ENCODE data around the gene RBSN.

RBSN gene

DNA sequence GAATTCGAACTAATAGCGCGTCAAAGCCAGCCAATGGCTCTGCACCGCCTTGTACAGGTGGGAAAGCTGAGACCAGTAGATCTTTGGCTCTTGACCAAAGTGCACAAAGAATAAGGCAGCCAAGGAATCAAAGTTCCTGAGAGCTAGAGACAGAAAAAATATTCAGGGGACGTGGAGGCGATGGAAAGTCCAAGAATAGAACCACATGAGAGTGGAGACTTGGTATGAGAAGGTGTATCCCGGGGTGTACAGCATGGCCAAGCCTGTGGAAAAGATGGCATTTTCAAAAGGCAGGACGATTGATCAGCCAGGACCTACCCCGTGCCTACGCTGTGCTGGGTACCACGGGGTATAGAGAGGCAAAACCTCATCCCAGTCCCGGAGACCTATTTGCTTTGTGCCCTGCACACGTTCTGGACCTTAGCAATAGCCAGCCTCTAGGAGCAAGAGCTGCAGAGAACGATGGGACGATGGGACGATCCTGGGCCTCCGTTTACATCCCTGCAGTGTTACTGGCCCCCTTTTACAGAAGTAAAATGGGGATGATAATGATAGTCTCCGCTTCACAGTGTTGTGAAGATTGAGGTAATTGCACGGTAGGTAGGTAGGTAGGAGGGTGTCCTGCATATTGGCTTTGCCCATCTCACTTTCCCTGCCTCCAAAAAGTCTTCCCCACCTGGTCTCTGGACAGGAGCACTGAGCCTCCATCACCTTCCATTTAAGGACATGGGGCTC lies 583 bp upstream of the RBSN start:
- DNase-seq, result peak in 1 of 2 donors; percentile 44

GRCh38 chr3:15097891-15098290 lies 1.1 kb downstream of the RBSN start:
- DNase-seq, result no peak

GRCh38 chr3:15096046-15096445 lies 2.9 kb downstream of the RBSN start:
- DNase-seq, result no peak

DNA sequence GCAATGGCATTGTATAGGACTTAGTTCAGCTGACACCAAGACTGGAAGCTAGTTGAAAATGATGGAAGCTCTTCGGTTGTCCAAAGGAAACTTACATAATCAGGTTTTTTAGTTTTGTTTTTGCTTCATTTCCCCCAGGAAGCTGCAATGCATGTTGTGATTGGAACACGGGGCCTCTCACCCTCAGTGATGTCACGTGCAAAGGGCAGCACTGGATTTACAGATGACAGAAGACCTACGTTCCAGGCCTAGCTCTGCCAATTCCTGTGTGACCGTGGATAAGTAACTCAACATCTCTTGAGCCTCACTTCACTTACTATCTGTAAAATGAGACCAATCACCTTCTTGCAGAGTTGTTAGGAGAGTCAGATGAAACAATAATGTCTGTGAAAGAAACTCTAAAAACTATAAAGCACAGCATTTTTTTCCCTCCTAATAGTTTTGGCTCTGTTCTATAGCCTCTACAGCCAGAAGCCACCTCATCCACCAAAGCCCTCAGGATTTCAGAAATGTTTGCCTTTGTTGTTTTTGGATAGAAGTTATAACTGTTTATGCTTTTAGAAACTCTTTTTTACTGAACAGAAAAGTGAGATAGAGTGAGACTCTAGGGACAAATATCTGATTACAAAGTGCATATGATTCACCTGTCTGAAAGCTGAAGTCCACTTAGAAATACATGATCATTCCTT lies 4.6 kb downstream of the RBSN start:
- DNase-seq, result no peak

DNA sequence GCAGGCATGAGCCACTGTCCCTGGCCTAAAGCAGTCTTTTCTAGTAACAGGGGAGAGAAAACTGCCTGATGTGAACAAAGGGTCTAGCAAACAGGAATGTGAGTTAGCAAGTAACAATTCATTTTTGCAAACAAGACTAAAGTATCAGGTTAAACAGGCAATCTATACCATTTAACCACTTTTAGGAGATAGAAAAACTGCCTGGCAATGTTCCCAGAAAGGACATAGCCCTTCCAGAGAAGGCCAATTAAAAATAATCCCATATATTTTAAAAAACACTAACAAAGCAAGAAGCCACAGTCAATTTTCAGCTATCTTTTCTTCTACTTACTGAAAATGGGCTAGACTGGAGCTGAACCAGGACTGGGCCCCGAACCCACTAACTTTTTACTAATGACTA lies 6.3 kb downstream of the RBSN start:
- no peak for DNase-seq

- no peak for DNase-seq
Measured at GRCh38 chr3:15091575-15091974, 7.4 kb downstream of the RBSN start.

GRCh38 chr3:15089201-15089600 lies 9.7 kb downstream of the RBSN start:
- no peak for DNase-seq

DNA sequence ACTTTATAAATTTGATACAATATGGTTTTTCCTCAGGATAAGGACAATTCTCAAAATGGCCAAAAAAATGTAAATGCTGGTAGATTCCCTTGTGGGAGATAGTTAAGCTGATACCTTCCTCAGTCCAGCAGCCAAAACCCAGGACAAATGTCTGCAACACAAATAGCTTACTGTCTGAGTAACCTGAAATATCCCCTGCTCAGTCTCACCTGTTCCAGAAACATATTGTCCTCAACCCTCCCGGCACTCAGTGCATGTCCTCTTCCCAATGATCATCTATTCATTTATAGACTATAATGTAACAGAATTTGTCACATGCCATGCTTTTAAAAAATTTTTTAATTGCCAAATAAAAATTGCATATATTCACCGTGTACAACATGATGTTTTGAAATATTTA lies 12.2 kb downstream of the RBSN start:
- no peak for DNase-seq

DNA sequence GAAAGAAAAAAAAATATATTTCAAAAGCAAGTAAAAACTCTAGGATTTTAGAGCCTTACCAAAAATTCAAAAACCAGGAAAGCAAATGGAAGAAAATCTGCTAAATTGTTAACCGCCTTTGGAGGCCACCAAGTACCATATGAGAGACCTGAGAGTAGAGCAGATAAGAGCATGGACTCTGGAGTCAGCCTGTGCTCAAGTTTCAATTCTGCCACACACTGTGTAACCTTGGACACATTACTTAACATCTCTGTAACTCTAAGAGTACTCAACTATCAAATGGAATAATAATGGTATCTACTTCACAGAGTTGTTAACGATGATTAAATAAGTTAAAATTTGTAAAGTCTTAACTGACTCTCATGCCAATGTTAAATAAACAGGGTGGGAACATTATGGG lies 12.7 kb downstream of the RBSN start:
- no peak for DNase-seq

- no peak for DNase-seq
Measured at GRCh38 chr3:15083252-15083651, 15.7 kb downstream of the RBSN start.

GRCh38 chr3:15081960-15082664 lies 16.8 kb downstream of the RBSN start:
- no peak for DNase-seq

DNA sequence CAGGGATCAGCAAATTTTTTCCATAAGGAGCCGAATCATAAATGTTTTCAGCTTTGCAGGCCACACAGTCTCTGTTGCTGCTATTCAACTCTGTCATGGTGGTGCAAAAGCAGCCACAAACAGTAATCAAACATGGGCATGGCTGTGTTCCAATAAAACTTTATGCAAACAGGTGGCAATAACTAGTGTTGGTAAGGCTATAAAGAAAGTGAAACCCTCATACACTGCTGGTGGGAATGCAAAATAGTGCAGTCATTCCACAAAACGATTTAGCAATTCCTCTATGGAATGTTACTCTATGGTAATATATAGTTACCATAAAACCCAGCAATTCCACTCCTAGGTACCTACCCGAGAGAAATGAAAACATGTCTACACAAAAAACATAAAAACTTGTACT lies 19.9 kb downstream of the RBSN start:
- no peak for DNase-seq

DNA sequence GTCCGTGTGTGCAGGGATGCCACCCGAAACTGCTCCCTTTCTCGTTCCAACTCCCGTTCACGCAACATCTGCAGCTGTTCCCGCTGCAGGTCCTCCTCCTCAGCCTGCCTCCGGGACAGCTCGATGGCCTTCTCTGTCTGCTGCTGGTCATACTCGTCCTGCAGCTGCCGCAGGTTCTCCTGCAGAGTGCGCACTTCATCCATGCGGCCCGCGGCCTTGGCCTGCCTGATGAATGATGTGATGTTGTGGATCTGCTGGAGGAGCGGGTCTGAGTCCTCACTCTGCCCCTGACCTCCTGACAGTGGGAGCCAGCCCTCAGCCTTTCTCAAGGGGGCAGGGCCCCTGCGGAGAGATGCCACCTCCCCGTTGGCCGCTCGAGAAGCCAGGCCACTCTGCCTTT lies 24.4 kb downstream of the RBSN start:
- DNase-seq, result no peak

DNA sequence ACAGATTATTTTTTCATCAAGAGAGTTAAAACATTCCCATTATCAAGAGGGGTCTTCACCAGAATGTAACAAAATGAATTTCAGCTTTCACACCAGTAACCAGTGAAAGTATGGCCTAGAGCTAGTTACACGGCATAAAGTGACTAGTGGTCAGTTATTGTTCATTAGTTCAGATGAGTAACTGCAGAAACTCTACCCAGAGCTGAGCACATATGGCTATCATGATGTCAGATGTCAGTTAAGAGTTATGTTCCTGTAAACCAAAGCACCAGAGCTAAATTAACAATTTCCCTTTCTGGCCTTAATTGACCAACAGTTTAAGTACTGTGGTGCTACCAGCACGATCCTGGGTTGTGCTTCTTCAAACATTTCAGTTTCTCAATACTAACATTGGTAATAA lies 27.2 kb downstream of the RBSN start:
- DNase-seq, result no peak

- no peak for DNase-seq
Measured at GRCh38 chr3:15069441-15069840, 29.5 kb downstream of the RBSN start.

- no peak for DNase-seq
Measured at GRCh38 chr3:15066467-15066866, 32.5 kb downstream of the RBSN start.

DNA sequence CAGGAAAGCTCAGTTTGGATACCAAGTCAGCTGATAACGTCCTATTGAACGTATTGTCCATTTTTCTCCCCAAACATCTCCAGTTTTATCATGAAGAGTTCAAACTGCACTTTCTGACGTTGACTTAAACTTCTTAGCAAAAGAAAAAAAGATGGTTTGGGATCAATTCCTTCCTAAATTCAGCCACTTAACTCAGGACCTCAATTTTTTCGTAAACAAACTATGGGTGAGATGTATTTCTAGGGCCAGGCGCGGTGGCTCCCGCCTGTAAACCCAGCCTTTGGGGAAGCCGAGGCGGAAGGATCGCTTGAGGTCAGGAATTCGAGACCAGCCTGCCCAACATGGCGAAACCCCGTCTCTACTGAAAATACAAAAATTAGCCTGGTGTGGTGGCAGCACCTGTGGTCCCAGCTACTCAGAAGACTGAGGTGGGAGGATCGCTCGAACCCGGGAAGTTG lies 33.4 kb downstream of the RBSN start:
- DNase-seq, result no peak

GRCh38 chr3:15064835-15065549 lies 34.0 kb downstream of the RBSN start, which contains the start of gene MRPS25:
MRPS25 (minus strand) TSS chr3:15065315; CDS start chr3:15065194, 121 bp downstream.
- peak; percentile 77 to 83 for DNase-seq

DNA sequence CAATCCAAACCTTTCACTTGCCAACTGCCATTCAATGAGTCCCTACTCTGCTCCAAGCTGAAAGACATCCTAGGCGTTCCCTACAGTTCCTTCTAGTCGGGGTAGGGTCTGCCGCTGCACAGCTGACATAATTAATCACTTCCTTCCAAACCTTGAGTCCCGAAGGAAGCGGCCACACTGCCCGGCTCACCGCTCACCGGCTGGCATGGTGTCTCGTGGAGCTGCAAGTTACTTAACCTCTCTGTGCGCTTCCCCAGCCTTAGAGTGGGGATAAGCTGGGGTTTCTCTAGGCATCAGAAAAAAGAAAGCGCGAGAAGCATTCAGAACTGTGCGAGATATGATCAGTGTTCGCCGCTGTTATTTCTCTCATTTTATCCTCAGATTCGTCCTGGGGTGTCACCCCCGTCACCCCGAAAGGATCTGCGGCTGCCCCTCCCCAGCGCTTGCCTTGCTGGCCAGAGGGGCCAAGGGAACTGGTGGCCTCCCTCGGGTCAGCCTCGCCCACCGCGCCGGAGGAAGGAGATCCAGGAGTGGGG lies 34.6 kb downstream of the RBSN start:
- no peak for DNase-seq

DNA sequence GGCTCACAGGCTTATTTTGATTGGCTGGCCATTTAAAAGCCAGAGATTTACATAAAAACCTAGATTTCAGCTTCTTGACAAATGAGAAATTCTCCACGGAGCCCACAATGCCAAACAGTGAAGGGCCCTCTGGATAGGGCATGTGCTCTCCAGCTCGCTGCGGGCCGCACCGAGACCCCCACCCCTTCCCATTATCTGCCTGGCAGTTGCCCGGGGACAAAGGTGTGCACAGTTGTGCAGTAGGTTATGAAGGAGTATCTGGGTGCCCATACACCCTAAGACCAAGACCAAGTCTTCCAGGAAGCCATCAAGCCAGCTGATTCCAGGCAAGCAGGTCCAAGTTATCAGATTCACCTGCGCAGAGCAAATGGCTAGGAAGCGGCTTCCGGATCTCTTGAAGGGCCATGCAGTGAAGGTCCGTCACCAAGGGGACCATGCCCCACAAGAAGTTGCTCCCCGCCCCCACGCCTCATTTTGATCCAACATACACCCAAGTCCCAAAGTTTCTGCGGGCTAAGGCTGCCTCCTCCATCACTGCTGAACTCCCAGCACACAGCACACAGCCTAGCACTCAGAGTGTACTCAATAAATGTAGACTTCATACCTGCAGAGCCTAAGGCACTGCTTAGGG lies 35.2 kb downstream of the RBSN start:
- no peak for DNase-seq

- no peak for DNase-seq
Measured at GRCh38 chr3:15063238-15063637, 35.7 kb downstream of the RBSN start.

- no peak for DNase-seq
Measured at GRCh38 chr3:15060029-15060428, 38.9 kb downstream of the RBSN start.
